GM18951 (cell line): ENCODE data around the gene SERPINA12.
"Not testable (repeated sequence)": the region's sequence is repeated elsewhere in the genome, so short reads cannot be mapped to it uniquely, and the experiment has no call there.

Source experiments
- POLR2A ChIP-seq: IDR thresholded peaks from 4 replicates; pipeline ENCODE4 v1.6.1; 2011; ENCODE audit warnings: mild to moderate bottlenecking; ENCODE audit not compliant: insufficient read length, insufficient read depth; ENCODE audit errors: extremely low read depth
- in situ Hi-C: fragments of 300-500 bp; cut with MboI; formaldehyde crosslinking; loops from one replicate; pipeline ENCODE4 v1.12.0; 2022; ENCODE audit warnings: low sequenced_read_pairs, mixed read lengths, inconsistent platforms; ENCODE audit not compliant: unreplicated experiment

Gene SERPINA12

GRCh38 chr14:94499673-94500072, 9.6 kb downstream of the SERPINA12 start:
- in situ Hi-C loops, result loop anchor here (10.0 kb wide), 1 partner anchor 195 kb away; no protein-coding TSS in a partner anchor
- no peak for TF ChIP-seq POLR2A

GRCh38 chr14:94498215-94498614, 11.1 kb downstream of the SERPINA12 start:
- in situ Hi-C loops, result loop anchor here (10.0 kb wide), 1 partner anchor 193 kb away; no protein-coding TSS in a partner anchor
- TF ChIP-seq POLR2A, result no peak

- TF ChIP-seq POLR2A, result no peak
Observed at GRCh38 chr14:94494085-94494484, 15.2 kb downstream of the SERPINA12 start.

GRCh38 chr14:94491511-94491910, 17.8 kb downstream of the SERPINA12 start:
- in situ Hi-C loops, result loop anchor here (10.0 kb wide), 1 partner anchor 187 kb away; no protein-coding TSS in a partner anchor
- no peak for TF ChIP-seq POLR2A

More at GRCh38 chr14:94494085-94494484, 15.2 kb downstream of the SERPINA12 start:
- in situ Hi-C loops, result loop anchor here (10.0 kb wide), 1 partner anchor 189 kb away; no protein-coding TSS in a partner anchor

- in situ Hi-C loops, result no loop called here
- no peak for TF ChIP-seq POLR2A
Observed at GRCh38 chr14:94489336-94489735, 19.9 kb downstream of the SERPINA12 start.

- in situ Hi-C loops, result no loop called here
- no peak for TF ChIP-seq POLR2A
Observed at GRCh38 chr14:94486883-94487282, 22.4 kb downstream of the SERPINA12 start.

GRCh38 chr14:94485944-94486841, 23.1 kb downstream of the SERPINA12 start:
- no peak for TF ChIP-seq POLR2A

GRCh38 chr14:94484481-94484880, 24.8 kb downstream of the SERPINA12 start:
- in situ Hi-C loops, result no loop called here

More at GRCh38 chr14:94485944-94486841, 23.1 kb downstream of the SERPINA12 start:
- in situ Hi-C loops, result no loop called here

GRCh38 chr14:94483729-94484275, 25.5 kb downstream of the SERPINA12 start:
- in situ Hi-C loops, result no loop called here
- no peak for TF ChIP-seq POLR2A

More at GRCh38 chr14:94484481-94484880, 24.8 kb downstream of the SERPINA12 start:
- no peak for TF ChIP-seq POLR2A

GRCh38 chr14:94483071-94483451, 26.2 kb downstream of the SERPINA12 start:
- TF ChIP-seq POLR2A, result no peak
- in situ Hi-C loops, result no loop called here

GRCh38 chr14:94482132-94483070, 26.9 kb downstream of the SERPINA12 start:
- in situ Hi-C loops, result not testable (repeated sequence)

- no peak for TF ChIP-seq POLR2A
- in situ Hi-C loops, result no loop called here
Observed at GRCh38 chr14:94481468-94482131, 27.7 kb downstream of the SERPINA12 start.

- in situ Hi-C loops, result no loop called here
- TF ChIP-seq POLR2A, result no peak
Observed at GRCh38 chr14:94480809-94481208, 28.5 kb downstream of the SERPINA12 start.

GRCh38 chr14:94478420-94478819, 30.8 kb downstream of the SERPINA12 start:
- TF ChIP-seq POLR2A, result no peak
- in situ Hi-C loops, result no loop called here
